Islet precursor cell (in vitro differentiated cells): ENCODE data around the gene ZC3H18.

ENCODE experiments used
- DNase-seq: peaks from one replicate; pipeline ENCODE4 v3.0.0-alpha.2; 2018

The ZC3H18 gene

GRCh38 chr16:88585269-88585668, 15.1 kb downstream of the ZC3H18 start:
- DNase-seq: no peak

- DNase-seq: no peak
Observed at GRCh38 chr16:88585927-88586581, 15.9 kb downstream of the ZC3H18 start.

GRCh38 chr16:88588148-88588547, 17.9 kb downstream of the ZC3H18 start:
- DNase-seq: no peak

GRCh38 chr16:88588754-88589153, 18.6 kb downstream of the ZC3H18 start:
- DNase-seq: no peak

- no peak for DNase-seq
Observed at GRCh38 chr16:88589441-88589840, 19.2 kb downstream of the ZC3H18 start.

GRCh38 chr16:88591577-88592021, 21.4 kb downstream of the ZC3H18 start:
- no peak for DNase-seq

- no peak for DNase-seq
Observed at GRCh38 chr16:88593061-88593460, 22.9 kb downstream of the ZC3H18 start.

- no peak for DNase-seq
Observed at GRCh38 chr16:88593489-88593888, 23.3 kb downstream of the ZC3H18 start.

- DNase-seq: no peak
Observed at GRCh38 chr16:88593910-88594309, 23.7 kb downstream of the ZC3H18 start.

- no peak for DNase-seq
Observed at GRCh38 chr16:88595101-88595500, 24.9 kb downstream of the ZC3H18 start.

- DNase-seq: no peak
Observed at GRCh38 chr16:88595921-88596320, 25.7 kb downstream of the ZC3H18 start.

- no peak for DNase-seq
Observed at GRCh38 chr16:88596483-88596882, 26.3 kb downstream of the ZC3H18 start.

GRCh38 chr16:88597856-88598491, 27.8 kb downstream of the ZC3H18 start:
- no peak for DNase-seq

GRCh38 chr16:88599092-88599733, 29.0 kb downstream of the ZC3H18 start:
- DNase-seq: no peak

- DNase-seq: no peak
Observed at GRCh38 chr16:88599825-88600538, 29.8 kb downstream of the ZC3H18 start.

GRCh38 chr16:88600539-88600896, 30.3 kb downstream of the ZC3H18 start:
- no peak for DNase-seq

- DNase-seq: no peak
Observed at GRCh38 chr16:88601313-88602036, 31.3 kb downstream of the ZC3H18 start.

- no peak for DNase-seq
Observed at GRCh38 chr16:88602091-88602490, 31.9 kb downstream of the ZC3H18 start.

- no peak for DNase-seq
Observed at GRCh38 chr16:88605186-88606147, 35.3 kb downstream of the ZC3H18 start.

GRCh38 chr16:88606148-88606757, 36.0 kb downstream of the ZC3H18 start:
- DNase-seq: no peak

- DNase-seq: no peak
Observed at GRCh38 chr16:88608076-88608475, 37.9 kb downstream of the ZC3H18 start.
